Prostate gland (tissue), 2 donors: ENCODE measurements around the gene GABRG3. TPM values are rescaled to one million over a fixed set of nuclear protein-coding genes. Genes with fewer than 3 reads are reported as not detected.

Experiments
- DNase-seq: peaks from one replicate; pipeline ENCODE4 v3.0.0-alpha.2; 2019; ENCODE audit warnings: low spot score
- H3K27ac ChIP-seq, 2 donors: fragments of 200-600 bp; sonication (generic); 2 replicates each; pipeline ENCODE4 v1.5.1; 2017 to 2019
- H3K27me3 ChIP-seq: fragments of 200-600 bp; sonication (generic); replicated peaks from 2 replicates; pipeline ENCODE4 v1.5.1; 2019; ENCODE audit not compliant: insufficient read depth
- H3K36me3 ChIP-seq, 2 donors: fragments of 200-600 bp; sonication (generic); 1 replicate in 1 of 2; 2 replicates in 1 of 2; pipeline versions ENCODE4 v1.5.1 to v1.8.1; 2017 to 2019
- H3K4me1 ChIP-seq: fragments of 200-600 bp; sonication (generic); replicated peaks from 2 replicates; pipeline ENCODE4 v1.5.1; 2019
- H3K4me3 ChIP-seq, 2 donors: fragments of 200-600 bp; sonication (generic); 2 replicates each; pipeline ENCODE4 v1.5.1; 2017 to 2019
- H3K9me3 ChIP-seq: fragments of 200-600 bp; sonication (generic); 2 replicates; pipeline ENCODE4 v1.5.1; 2017
- CTCF ChIP-seq, 4 experiments: fragments of 200-600 bp in 2 of 4; fragments of 450-650 bp in 2 of 4; sonication (generic) in 2 of 4; IDR thresholded peaks; 1 replicate in 3 of 4; 2 replicates in 1 of 4; pipeline ENCODE4 v1.5.1; 2016 to 2019; ENCODE audit warnings: antibody characterized with exemption in 4 of 4, mild to moderate bottlenecking in 2 of 4, moderate library complexity in 2 of 4
- POLR2A ChIP-seq: fragments of 450-650 bp; IDR thresholded peaks from one replicate; pipeline ENCODE4 v1.6.1; 2016; ENCODE audit warnings: antibody characterized with exemption, mild to moderate bottlenecking
- POLR2AphosphoS5 ChIP-seq: sonication (generic); formaldehyde crosslinking; IDR thresholded peaks from one replicate; pipeline ENCODE4 v1.6.1; 2017; ENCODE audit warnings: antibody characterized with exemption
- WGBS: methylation state at CpG from one replicate; pipeline ENCODE4 v1.1.5; 2018; 5-methylcytosine and 5-hydroxymethylcytosine counted together
- intact Hi-C: fragments of 100-400 bp; cut with DNase I; formaldehyde crosslinking; loops from one replicate; pipeline ENCODE4 v1.14.2; 2022
- total RNA-seq, 2 donors: library from RNA; depleted of rRNA; stranded (reverse); fragments of >200 nt; gene quantifications; one replicate each; pipeline ENCODE4 v1.1.0, GENCODE V29; 2016

GABRG3 gene
- total RNA-seq, 2 donors from 2014 or later: 15.6 to 35.4 TPM

GRCh38 chr15:27545494-27546255 lies 574.7 kb downstream of the GABRG3 start:
- Histone ChIP-seq H3K4me1 (no peaks in the 10 kb centered on the region), H3K27ac (no peak overlapping the region), H3K36me3 (no peaks in the 10 kb centered on the region), H3K4me3 (no peak overlapping the region), H3K9me3 (no peaks in the 10 kb centered on the region), H3K27me3 (no peaks in the 10 kb centered on the region)
- intact Hi-C loops: no loop called here
- 60% methylated on average over 8 of the region's 8 CpGs for WGBS
- TF ChIP-seq CTCF (IDR thresholded peaks at IDR 0.05): no peak
- peak; percentile 83 for TF ChIP-seq POLR2AphosphoS5
- no peak for TF ChIP-seq POLR2A
- peak; percentile 31 for DNase-seq

DNA sequence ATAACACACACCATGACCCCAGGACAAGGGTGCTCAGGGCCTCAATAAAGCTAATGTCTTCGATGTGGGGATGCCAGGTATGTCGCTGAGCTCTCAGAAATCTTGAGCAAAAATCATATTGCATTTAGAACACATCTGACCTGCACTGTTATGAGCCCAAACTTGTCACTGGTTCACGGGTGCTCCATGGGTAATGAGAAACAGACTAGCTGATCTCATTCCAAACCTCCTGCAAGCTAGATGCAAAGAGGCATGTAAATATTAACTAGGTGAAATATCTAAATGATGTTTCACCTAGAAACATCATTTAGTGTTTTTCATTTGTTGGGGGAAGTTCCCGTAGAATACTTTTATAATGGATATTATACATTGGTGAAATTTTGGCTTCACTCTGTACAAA lies 578.8 kb downstream of the GABRG3 start:
- H3K27ac ChIP-seq: no peak overlapping the region
- no peaks in the 10 kb centered on the region for H3K36me3 ChIP-seq
- no peak for DNase-seq
- H3K9me3 ChIP-seq: no peaks in the 10 kb centered on the region
- TF ChIP-seq POLR2AphosphoS5 (no peak), CTCF (IDR thresholded peaks at IDR 0.05) (no peak), POLR2A (no peak)
- intact Hi-C loops: no loop called here
- no peak overlapping the region for H3K4me3 ChIP-seq
- WGBS: 42% methylated on average over 4 of the region's 4 CpGs
- H3K4me1 ChIP-seq: no peaks in the 10 kb centered on the region
- no peaks in the 10 kb centered on the region for H3K27me3 ChIP-seq

GRCh38 chr15:27550635-27551034 lies 579.7 kb downstream of the GABRG3 start:
- Histone ChIP-seq H3K9me3 (no peaks in the 10 kb centered on the region), H3K27ac (no peak overlapping the region), H3K4me1 (no peaks in the 10 kb centered on the region), H3K4me3 (no peak overlapping the region), H3K36me3 (no peaks in the 10 kb centered on the region), H3K27me3 (no peaks in the 10 kb centered on the region)
- WGBS: 76% methylated on average over 6 of the region's 6 CpGs
- no peak for DNase-seq
- intact Hi-C loops: no loop called here
- TF ChIP-seq POLR2A (no peak), CTCF (IDR thresholded peaks at IDR 0.05) (no peak), POLR2AphosphoS5 (no peak)

DNA sequence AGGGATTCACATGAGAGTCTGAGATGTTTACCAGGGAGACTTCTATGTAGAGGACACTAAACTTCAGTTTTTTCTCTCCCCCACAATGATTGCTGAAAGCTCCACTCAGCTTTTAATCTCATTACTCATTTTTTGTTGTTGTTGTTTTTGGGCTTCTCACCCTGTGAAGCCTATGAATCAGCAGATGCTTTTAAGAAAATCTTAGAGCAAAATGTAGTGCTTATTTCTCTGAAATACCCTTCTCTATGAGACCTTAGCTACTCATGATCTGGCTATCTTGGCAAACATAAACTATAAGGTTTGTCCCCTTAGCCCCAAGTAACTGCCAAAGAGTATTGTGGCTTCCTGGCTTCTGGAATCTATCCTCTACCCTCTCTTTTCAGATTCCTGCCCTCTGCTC lies 590.8 kb downstream of the GABRG3 start:
- intact Hi-C loops: no loop called here
- Histone ChIP-seq H3K27me3 (no peaks in the 10 kb centered on the region), H3K9me3 (no peaks in the 10 kb centered on the region), H3K36me3 (no peaks in the 10 kb centered on the region), H3K27ac (no peak overlapping the region), H3K4me3 (no peak overlapping the region), H3K4me1 (no peaks in the 10 kb centered on the region)
- TF ChIP-seq CTCF (IDR thresholded peaks at IDR 0.05): no peak
- TF ChIP-seq POLR2A: no peak
- no peak for DNase-seq

DNA sequence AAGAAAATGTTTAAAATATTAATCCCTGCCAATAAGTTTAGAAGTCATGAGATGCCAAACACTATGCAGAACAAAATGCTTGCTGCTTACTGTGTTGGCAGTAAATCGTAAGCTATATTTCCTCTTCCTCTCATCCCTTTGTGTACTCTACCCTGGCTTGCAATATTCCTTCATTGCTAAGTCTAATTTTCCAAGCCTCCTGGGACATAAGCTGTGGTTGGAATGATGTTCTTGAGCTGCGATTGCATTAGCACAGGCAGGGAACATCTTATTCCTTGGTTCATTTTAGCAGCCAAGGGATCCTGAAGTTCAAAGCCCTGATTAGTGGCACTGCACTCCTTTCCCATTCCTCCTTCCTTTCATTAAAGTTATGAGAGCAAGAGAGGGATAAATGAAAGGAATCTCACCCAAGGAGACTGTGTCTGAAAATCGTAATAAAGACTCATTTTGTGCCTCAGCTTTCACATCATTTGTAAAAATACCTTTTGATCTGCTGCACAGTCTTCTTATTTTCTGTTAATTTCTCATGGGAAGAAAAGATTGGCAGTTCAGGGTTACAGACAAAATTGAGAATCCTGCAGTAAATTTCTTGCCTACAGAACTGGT lies 592.9 kb downstream of the GABRG3 start:
- no peaks in the 10 kb centered on the region for H3K36me3 ChIP-seq
- no peaks in the 10 kb centered on the region for H3K9me3 ChIP-seq
- no peak for TF ChIP-seq POLR2AphosphoS5
- no peak for TF ChIP-seq POLR2A
- TF ChIP-seq CTCF (IDR thresholded peaks at IDR 0.05): no peak
- H3K4me3 ChIP-seq: no peak overlapping the region
- WGBS: 70% methylated on average over 3 of the region's 3 CpGs
- intact Hi-C loops: no loop called here
- DNase-seq: no peak
- H3K27ac ChIP-seq: no peak overlapping the region
- H3K27me3 ChIP-seq: no peaks in the 10 kb centered on the region
- no peaks in the 10 kb centered on the region for H3K4me1 ChIP-seq
